Fibroblast of skin of scalp (primary cell): ENCODE data around the gene CSTF1. TPM values are rescaled to one million over a fixed set of nuclear protein-coding genes. Genes with fewer than 3 reads are reported as not detected.
A peak's percentile ranks its signal among the peaks of the same experiment; 100 is the strongest.

Experiments used
- DNase-seq: peaks from one replicate; pipeline ENCODE4 v3.0.0-alpha.2; 2013
- polyA plus RNA-seq, 2 experiments: library from polyadenylated mRNA; unstranded; fragments of 120-200 nt; gene quantifications; one replicate each; pipeline ENCODE4 v1.2.1, GENCODE V29; 2013; ENCODE audit not compliant: insufficient read length in 2 of 2

The CSTF1 gene
- polyA plus RNA-seq (2013, experiment 1 of 2; ENCODE audit: insufficient read length), result 25.3 TPM
- 23.8 TPM for polyA plus RNA-seq (2013, experiment 2 of 2; ENCODE audit: insufficient read length)

DNA sequence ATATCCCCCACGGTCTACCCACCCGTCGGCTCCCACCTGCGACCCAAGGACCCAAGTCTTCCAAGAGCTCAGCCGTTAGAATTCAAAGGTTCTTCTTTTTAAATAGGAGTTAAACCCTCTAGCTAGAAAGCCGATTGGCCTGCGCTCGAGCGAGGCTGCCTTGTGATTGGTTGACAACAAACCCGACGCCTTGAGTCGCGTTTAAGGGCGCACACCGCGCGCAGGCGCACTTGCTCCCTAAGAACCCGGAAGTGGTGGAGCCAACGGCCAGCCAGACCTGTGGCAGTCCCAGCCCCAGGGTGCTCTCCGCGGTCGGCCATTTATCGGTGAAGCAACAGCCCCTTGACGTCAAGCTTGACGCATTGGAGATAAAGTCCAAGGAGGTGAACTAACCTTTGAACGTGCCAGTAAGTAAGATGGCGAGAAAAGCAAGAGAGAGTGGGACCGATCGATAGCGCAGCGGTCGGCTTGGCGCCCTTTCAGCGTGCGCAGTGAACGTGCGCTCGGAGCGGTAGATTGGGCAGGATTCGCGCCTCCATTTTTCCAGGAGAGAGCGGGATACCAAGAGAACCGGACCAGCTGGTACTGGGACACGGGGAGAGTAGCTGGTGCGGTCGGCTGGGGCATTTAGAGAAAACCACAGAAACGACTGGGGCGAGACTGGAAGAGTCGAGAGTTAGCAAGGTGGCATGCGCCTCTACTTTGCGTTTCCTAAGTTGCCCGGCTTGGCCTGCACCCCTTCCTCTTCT, at the start of gene CSTF1, which contains the start of gene AURKA:
TSS of gene CSTF1 (plus strand) at position 514 of the 749 bp plus-strand sequence. CDS start 2,908 bp downstream, outside the sequence.
TSS of gene AURKA (minus strand) at position 84 of the 749 bp plus-strand sequence. CDS start 4,018 bp downstream, outside the sequence.
- DNase-seq, result peak; percentile 99

DNA sequence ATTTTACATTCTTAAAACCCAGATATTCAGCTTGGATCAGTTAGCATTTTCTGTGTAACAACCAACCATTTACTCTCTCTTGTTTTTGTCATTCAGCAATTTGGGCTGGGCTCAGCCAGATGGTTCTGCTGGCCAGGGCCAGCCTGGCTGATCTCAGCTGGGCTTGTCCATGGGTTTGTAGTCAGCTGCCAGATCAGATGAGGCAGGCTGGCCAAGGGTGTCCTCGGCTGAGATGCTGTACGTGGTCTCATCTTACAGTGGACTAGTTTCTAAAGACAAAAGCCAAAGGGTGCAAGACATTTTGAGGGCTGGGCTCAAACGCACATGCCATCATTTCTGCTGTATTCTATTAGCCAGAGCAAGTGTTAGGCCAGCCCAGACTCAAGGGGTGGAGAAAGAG, 49.7 kb upstream of the CSTF1 start:
- DNase-seq, result no peak

DNA sequence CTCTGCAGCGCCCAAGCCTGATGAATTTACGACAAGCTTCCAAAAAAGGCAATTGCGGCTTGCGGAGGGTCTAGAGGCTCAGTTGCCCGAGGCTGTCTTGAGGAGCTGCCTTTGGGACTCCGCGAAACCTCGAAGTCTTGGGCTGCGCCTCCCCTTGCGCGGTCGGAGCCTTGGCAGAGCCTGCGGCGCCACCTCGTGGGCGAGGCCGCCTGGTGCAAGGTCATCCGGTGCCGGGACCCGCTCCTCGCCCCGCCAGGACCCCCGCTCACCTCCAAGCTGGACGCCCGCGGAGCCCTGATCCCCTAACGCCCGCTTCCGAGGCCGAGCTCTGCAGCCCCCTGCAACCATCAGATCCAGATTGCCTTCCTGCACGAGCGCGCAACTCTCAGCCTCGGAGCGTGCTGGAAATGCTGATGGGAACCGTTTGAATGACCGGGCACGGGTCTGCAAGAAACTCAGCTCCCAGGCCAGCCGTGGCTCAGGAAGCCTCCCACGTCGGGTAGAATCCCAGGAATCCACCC, 48.5 kb upstream of the CSTF1 start:
- peak; percentile 43 for DNase-seq

DNA sequence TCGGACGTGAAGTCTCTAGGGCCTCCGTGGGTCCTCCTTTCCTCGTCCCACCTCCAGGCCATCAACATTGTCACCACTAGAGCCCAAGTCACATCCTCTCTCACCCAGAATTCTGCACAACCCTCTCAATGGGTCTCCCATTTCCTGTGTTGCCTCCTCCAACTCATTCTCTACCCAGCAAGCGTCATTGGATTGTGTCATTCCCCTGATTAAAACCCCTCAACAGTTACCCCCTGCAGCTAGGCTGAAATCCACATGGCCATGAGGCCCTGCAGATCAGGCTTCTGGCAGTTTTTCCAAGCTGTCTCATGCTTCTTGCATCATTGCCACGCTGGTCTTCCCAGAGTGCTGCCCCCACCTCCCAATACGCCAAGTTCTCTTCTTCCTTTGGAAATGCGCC, 46.5 kb upstream of the CSTF1 start:
- DNase-seq, result peak; percentile 6

DNA sequence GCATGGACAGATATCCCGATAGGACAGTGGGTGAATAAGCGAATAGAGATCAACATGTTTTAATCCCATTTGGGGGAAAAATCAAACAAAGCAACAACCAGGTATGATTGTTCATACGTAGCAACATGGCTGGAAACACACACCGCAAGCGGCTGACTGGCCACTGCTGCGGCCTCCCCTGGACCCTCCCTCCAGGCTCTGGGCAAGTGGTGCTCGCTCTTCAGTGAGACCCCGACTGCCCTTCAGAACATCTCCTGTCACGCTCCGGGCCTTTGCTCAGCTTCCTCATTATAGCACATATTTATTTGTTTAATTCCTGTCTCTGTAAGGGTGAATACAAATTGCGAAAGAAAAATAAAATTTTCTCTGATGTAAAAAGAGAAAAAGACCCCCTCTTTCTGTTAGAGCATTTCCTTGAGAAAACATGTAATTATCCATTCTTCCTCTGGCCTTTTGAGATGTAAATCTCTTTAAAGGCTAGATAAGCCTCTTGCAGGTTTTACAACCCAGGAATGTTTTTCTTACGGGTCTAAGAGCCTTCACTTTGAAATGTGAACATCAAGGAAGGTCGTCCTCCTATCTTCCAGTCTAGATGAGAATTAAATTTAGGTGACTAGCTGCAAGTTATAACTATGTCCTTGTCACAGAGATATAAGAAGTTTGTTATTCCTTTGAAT, 44.7 kb upstream of the CSTF1 start:
- no peak for DNase-seq

DNA sequence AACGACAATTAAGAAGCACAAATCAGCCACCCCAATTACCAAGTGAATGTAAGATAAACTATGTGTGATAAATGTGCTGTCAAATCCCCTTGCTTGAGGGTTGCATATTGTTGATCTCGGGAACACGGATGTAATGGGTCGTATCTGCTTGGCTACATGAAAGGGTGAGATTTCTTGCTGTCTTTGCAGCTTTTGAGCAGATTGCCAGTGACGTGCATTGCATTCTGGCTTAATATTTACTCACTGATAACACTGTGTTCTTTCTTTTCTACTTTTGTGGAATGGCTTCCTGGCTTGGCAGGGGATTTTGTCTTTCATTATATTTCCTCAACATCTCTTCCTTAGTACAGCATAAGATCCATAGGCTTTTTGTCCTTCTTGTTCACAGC, 44.1 kb upstream of the CSTF1 start:
- no peak for DNase-seq

DNA sequence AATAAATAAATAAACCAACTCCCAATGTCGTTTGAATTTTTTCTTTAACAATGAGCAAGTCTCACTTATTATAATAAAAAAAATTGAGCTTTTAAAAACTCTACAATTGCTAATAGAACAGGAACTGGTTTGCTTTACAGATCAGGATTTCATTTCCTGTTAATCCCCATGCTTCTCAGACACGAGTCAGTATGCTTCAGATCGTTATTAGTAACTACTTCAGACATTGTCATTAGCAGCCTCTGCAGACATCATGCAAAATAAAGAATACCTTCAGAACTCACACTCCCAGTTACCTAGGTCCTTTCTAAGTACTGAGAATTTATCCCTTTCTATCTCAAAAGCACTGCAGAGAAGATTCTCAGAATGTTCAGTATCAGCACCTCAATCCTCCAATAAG, 43.7 kb upstream of the CSTF1 start:
- DNase-seq, result no peak

DNA sequence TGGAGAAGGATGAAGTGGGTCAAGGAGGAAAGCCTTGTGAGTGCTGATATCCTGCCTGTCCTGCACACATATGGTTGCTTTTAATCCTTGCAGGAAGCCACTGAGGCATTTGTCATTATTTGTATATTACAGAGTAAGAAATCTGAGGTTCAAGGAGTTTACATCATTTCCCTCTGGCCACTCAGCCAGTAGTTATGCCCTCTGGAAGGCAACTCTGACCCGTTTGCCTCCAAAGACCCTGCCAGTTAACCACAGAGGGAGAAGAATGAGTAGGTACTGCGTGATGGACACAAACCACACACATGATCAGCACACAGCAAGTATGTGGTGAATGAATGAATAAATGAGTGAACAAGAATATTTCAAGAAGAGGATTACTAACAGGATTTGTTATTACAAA, 41.6 kb upstream of the CSTF1 start:
- peak; percentile 19 for DNase-seq

DNA sequence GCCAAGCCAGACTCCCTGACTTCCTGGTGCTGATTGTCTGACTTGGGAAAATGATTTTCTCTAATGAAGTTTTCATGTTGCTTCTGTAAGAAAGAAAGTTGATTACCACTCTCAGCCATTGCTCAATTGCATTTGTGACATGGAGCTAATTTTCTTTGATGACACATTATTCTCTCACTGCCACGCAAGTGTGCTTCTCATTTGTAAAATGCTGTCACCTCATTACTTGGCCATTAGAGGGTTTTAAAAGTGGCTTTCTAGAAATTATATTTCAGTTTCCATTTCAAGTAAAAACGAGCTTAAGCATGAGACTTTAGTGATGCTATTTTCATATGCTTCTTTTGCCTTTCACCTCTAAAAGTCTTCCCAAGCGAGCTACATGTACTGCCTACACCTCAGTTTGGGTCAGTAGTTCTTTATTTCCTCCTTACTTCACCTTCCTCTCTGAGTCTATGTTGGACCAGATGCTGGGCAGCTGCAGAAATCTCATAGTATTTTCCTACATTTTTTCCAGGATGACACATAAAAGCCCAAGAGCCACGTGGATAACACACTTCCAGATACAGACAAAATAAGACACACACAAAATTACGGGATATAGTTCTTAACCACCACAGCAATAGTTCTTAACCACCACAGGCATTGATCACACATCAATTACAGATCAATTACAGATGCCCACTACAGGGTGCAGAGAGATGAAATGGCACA, 39.9 kb upstream of the CSTF1 start:
- no peak for DNase-seq

DNA sequence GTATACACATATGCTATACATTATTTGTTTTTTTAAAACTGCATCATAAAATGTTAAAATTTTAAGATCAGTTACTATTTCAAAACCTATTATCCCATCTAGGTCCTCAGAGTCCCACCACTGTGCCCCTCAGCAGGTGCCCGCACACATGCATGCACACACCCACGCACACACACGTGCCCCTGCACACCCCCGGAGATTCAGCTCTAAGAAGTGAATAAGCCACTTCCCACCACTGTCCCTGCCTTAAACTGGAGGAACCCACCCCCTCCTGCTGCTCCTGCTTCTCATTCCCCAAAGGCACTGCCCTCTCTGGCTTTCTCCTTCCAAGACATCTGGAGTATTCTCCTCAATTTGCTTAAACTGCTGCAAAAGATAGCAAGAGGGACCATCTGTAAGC, 39.1 kb upstream of the CSTF1 start:
- DNase-seq, result no peak

DNA sequence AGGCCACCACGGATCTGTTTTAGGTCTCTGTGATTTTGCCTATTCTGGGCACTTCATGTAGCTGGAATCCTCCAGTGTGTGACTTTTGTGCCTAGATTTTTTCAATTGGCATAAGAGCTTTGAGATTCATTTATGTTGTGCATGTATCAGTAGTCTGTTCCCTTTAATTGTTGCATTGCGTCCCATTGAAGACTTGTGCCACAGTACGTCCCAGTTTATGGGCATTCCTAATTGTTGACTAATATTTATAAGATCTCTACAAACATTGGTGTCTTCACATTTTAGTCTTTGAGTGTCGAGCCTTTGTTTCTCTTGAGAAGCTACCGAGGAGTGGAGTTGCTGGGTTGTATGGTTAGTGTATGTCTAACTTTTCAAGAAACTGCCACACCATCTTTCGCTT, 34.4 kb upstream of the CSTF1 start:
- DNase-seq, result no peak

DNA sequence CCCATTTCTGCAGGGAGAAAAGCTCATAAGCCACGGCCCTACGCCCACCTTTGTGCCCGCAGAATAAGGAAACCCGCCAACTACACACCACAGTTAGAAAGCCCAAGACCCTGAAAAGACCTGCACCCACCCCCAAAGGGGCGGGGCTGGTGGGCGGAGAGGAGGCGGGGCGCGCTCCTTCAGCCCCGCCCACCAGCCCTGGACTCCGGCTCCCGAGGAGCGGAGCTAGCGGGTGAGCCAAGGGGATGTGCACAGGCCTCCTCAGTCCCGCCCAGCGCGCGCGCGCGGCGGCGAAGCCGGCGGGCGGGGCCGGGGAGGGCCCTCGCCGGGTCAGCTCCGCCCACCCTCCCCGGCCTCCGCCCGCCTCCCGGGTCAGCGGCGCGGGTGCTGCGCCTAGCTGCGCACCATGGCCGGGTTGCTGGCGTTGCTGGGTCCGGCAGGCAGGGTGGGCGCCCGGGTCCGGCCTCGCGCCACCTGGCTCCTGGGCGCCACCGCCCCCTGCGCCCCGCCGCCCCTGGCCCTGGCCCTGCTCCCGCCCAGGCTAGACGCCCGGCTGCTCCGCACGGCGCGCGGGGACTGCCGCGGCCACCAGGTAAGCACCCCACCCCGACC, 33.7 kb upstream of the CSTF1 start, which contains the start of gene FAM210B:
TSS of gene FAM210B (plus strand) at position 375 of the 612 bp plus-strand sequence. CDS start at position 407, 32 bp downstream.
- peak; percentile 91 for DNase-seq

DNA sequence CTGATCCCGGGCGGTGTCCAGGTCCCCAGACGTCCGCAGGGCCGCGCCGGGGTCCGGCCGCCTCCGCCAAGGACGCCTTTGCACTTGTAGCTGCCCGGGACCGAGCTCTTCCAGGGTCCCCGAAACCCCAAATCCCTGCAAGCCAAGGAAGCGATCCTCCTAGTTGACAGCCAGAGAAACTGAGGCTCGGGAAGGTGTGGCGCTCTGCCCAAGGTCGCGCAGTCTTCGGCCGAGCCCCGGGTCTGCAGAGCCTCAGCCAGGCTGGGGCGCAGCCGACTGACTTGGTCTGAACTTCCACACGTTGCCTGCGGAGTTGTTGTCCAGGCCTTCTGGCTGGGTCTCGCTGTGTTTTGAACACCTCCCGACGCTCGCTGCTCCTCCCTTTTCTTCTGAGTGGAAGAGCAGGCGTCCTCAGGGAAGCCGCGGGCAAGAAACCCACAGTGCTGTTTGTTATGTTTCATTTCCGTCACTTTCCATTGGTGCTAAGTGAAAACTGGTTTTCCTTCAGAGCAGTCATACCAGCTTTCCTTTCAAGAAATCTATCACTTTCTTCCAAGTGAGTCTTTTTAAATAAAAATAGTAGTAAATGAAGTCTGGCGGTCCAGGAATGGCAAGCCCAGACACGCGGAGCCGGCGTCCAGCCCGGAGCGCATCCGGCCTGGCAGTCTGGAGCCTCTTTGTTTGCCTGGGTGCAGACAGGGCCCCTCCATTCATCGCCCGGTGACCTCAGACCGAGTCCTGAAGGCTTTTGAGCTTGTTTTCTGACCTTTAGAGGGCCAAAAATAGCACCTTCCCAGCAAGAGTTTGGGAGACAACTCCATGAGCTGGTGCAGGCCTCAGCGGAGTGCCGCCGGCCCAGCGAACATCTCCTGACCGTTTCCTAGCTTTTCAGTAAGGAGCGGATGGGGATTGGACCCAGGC, 33.0 kb upstream of the CSTF1 start:
- peak; percentile 50 for DNase-seq

DNA sequence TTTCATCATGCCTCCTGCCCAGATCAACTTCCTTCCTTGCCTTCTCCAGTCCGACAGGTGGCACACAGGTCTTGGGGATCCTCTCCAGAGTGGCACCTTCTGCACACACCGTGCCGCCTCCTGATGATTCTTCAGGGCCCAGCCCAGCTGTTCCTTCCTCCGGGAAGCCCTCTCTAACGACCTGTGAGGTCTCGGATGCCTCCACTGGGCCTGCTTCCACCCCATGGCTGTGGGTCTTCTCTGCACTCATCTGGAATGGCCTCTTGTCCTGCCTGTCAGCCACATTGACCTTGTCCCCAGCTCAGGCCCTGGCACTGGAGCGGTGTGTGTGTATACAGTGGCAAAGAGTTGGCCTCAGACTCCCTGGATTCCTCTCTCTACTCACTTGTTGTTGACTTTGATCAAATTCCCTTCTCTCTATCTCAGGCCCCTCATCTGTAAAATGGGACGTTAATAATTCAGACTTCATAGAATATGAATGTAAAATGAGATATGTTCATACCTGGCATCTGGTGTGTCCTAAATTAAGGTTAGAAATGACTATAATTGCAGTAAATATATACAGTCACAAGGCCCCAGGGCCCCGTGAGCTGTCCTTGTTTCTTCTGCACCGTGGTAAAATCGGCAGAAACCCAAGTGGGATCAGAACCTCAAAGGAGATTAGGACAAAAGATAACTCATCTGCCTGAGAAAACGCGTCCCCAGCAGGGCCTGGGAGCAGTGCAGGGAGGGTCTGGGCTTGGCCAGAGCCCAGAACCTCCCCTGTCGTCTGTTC, 32.1 kb upstream of the CSTF1 start:
- DNase-seq, result no peak

DNA sequence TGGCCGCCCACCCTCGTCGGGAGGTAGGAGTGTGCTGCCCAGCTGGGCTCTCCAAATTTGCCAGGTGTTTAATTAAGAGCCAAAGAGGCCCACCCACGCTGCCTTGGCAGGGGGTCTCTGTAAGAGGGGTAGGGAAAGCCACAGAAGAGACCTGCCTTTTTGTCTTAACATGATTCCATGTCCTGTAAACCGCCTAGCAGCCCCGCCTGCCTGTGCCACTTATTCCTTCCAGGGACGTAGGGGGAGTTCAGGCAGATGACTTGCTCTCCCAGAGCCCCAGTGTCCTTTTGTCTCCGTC, 31.6 kb upstream of the CSTF1 start:
- DNase-seq, result no peak

DNA sequence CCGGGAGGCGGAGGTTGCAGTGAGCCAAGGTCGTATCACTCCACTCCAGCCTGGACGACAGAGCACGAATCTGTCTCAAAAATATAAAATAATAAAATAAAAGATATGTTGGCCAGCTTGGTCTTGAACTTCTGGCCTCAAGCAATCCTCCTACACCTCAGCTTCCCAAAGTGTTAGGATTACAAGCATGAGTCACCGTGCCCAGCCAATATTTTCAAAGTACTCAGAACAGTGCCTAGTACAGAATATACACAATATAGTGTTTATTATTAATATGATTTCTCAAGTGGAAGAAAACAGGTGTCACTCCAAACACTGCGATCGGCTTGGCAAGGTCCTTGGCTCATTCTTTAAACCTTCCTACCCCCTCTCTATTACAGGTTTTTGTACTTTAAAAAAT, 30.5 kb upstream of the CSTF1 start:
- no peak for DNase-seq

DNA sequence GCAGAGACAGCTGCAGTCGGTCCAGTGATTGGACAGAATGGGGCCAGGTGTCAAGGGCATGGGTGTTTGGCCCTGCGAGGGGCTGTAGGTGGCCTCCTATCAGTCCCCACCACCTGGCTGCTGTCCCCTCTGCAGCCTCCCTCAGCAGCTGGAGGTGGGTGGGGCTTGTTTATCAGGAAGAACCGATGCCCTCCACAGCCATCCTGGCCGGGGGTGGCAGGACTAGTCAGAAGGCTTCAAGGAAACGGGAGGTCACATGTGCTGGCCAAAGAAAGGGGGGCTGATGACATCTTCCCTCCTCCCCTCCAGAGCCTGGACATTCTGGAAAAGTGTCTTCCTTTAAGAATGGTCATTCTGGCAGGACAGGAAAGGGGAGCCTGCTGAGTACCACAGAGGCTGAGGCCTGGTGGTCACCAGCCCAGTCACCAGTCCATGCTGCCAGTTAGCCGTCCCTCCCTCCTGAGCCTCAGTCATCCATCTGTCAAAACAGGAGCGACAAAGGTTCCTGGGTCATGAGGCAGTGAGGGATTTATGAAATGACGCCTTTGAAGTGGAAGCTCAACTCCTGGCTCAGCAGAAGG, 29.5 kb upstream of the CSTF1 start:
- no peak for DNase-seq

DNA sequence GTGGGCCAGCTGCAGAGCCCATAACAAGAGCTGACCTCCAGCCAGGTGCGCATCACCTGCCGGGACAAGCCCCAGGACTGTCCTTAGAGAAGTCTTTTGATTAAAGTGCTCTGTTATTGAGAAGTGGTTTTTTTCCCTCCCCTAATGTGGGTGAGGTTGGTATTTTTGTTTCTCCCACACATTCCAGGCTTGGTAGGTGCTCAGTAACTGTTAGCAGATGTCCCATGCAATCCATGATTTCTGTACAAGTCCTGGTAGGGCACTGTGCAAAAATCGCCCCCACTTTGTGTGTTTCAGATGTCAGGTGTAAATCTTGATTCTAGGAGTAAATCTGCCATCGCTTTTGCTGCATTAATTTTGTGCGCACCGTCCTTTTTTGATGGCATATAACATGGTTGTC, 29.0 kb upstream of the CSTF1 start:
- no peak for DNase-seq

DNA sequence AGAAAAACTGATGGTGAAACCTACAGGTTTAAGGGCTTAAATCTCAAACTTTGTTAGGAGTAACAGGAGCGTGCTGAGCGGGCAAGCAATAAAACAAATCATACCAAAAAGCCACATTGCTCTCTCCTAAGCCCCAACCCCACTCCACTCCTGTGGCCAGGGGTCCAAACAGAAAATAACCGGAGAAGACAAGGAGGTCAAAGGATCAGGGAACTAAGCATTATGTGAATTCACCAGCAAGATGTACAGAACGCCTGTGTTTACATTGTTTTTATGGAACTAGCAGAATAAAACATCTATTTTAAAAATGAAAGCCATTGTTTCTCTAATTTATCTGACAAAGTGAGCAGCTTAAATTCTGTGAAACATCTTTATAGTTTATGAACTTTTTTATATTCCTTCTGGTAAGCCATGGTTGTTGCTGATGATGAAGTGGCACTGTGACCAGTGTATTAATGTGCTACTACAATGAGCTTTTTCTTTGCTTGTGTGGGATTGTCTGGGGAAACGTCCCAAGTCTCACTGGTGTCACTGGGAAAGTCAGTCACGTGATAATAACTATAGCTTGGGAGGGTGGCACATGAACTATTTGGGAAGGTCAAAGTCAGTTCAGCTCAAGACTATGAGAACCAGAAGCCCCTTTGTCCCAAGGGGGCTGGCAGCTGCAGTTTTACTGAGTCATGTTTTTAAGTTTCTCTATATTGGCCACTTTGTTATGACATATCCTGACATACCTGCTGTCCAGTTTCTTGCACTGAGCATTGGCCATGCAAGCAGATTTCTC, 23.9 kb upstream of the CSTF1 start:
- DNase-seq, result peak; percentile 13

DNA sequence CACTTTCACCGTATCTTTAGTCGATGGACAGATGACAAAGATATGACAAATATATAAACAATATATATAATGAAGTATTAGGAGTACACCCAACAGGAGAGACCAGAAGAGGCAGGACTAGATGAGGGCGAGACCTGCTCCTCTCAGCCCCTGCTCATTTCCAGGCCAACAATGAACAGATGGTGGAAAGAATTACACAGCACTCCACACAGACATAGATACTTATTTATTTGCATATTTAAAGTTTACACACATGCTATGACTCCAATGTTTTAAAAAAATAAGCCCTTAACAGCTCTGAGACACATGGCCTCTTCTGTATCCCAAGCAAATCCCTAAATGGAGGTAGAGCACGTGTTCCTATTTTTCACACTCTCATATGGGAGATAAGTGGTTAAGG, 23.3 kb upstream of the CSTF1 start:
- DNase-seq, result no peak
